C4-2B (cell line): ENCODE measurements around the gene DHPS.
"Not testable (repeated sequence)": the region's sequence is repeated elsewhere in the genome, so short reads cannot be mapped to it uniquely, and the experiment has no call there.

Experiments
- H3K27ac ChIP-seq: fragments of 450-650 bp; 2 replicates; pipeline ENCODE4 v1.5.1; 2017
- CTCF ChIP-seq: fragments of 450-650 bp; conservative IDR thresholded peaks from 2 replicates; pipeline ENCODE4 v1.5.1; 2017; ENCODE audit warnings: mild to moderate bottlenecking
- ZFX ChIP-seq: fragments of 450-650 bp; IDR thresholded peaks from 2 replicates; pipeline ENCODE4 v1.6.1; 2017

Gene DHPS

GRCh38 chr19:12648088-12648487, 33.6 kb downstream of the DHPS start:
- no peak overlapping the region for H3K27ac ChIP-seq

GRCh38 chr19:12647490-12648071, 34.1 kb downstream of the DHPS start:
- H3K27ac ChIP-seq, result no peak overlapping the region
- TF ChIP-seq CTCF, result no peak
- TF ChIP-seq ZFX, result no peak

More at GRCh38 chr19:12648088-12648487, 33.6 kb downstream of the DHPS start:
- TF ChIP-seq CTCF (no peak), ZFX (no peak)

GRCh38 chr19:12647047-12647446, 34.6 kb downstream of the DHPS start:
- H3K27ac ChIP-seq, result no peak overlapping the region
- TF ChIP-seq CTCF, result no peak
- TF ChIP-seq ZFX, result no peak

- H3K27ac ChIP-seq, result no peak overlapping the region
- TF ChIP-seq ZFX (no peak), CTCF (no peak)
Observed at GRCh38 chr19:12646551-12646950, 35.1 kb downstream of the DHPS start.

GRCh38 chr19:12643716-12644115, 38.0 kb downstream of the DHPS start:
- H3K27ac ChIP-seq, result not testable (repeated sequence)

GRCh38 chr19:12642506-12642905, 39.2 kb downstream of the DHPS start:
- no peak overlapping the region for H3K27ac ChIP-seq
- TF ChIP-seq CTCF, result no peak
- no peak for TF ChIP-seq ZFX

GRCh38 chr19:12641456-12641855, 40.2 kb downstream of the DHPS start:
- H3K27ac ChIP-seq, result no peak overlapping the region
- TF ChIP-seq ZFX (no peak), CTCF (no peak)

- no peak overlapping the region for H3K27ac ChIP-seq
- TF ChIP-seq CTCF, result peak; percentile 80
- TF ChIP-seq ZFX, result no peak
Observed at GRCh38 chr19:12639901-12640613, 41.6 kb downstream of the DHPS start.
